GM21423 (cell line): ENCODE data around the gene CD300LD.
"Not testable (repeated sequence)": the region's sequence is repeated elsewhere in the genome, so short reads cannot be mapped to it uniquely, and the experiment has no call there.

ENCODE experiments used
- ATAC-seq: cut with Tn5 transposase; IDR thresholded peaks from one replicate; pipeline ENCODE4 v1.9.1; 2021; ENCODE audit warnings: mild to moderate bottlenecking, moderate library complexity; ENCODE audit not compliant: unreplicated experiment

CD300LD gene

DNA sequence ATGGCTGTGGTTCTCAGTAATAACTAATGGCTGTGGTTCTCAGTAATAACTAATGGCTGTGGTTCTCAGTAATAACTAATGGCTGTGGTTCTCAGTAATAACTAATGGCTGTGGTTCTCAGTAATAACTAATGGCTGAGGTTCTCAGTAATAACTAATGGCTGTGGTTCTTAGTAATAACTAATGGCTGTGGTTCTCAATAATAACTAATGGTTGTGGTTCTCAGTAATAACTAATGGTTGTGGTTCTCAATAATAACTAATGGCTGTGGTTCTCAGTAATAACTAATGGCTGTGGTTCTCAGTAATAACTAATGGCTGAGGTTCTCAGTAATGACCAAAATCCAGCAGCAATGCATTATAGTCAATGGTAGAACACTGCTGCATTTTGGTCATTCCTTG is 18.4 kb downstream of the CD300LD start:
- not testable (repeated sequence) for ATAC-seq

DNA sequence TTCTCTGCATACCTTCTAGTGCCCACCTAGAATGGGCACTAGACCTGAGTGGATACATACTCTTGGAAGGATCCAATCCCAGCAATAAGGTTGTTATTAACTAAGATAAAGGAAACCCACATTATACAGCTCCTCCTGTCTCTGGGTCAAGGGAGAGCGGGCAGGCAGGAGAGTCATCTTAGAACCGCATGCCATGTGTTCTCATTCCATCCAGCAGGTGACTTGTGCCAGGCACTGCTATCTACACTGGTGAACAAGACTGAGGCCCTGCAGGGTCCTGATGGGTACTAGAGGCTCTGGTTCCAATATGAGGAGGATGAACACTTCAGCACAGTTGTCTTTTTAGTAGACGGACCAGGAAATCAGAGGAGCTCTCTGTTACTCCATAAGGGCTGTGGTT is 18.9 kb downstream of the CD300LD start:
- no peak for ATAC-seq

DNA sequence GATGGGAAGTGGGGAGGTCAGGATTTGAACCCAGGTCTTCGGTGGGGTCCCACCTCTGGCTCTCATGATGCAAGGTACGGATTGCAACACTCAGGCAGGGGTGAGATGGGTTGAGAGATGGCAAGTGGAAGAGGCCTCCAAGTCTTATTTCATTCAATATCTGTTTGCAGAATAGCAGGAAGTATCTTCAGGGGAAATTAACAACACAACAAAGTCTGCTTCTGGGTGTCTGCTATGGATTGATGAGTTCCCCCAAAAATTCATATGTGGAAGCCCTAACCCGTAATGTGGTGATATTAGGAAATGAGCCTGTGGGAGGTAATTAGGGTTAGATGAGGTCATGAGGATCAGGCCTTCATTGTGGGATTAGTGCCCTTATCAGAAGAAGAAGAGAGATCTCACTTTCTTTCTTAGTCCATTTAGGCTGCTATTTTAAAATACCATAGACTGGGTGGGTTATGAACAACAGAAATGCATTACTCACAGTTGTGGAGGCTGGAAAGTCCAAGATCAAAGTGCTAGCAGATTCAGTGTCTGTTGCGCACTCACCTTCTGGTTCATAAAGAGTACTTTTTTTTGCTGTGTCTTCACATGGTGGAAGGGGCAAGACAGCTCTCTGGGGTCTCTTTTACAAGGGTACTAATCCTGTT is 20.3 kb downstream of the CD300LD start:
- ATAC-seq = no peak

DNA sequence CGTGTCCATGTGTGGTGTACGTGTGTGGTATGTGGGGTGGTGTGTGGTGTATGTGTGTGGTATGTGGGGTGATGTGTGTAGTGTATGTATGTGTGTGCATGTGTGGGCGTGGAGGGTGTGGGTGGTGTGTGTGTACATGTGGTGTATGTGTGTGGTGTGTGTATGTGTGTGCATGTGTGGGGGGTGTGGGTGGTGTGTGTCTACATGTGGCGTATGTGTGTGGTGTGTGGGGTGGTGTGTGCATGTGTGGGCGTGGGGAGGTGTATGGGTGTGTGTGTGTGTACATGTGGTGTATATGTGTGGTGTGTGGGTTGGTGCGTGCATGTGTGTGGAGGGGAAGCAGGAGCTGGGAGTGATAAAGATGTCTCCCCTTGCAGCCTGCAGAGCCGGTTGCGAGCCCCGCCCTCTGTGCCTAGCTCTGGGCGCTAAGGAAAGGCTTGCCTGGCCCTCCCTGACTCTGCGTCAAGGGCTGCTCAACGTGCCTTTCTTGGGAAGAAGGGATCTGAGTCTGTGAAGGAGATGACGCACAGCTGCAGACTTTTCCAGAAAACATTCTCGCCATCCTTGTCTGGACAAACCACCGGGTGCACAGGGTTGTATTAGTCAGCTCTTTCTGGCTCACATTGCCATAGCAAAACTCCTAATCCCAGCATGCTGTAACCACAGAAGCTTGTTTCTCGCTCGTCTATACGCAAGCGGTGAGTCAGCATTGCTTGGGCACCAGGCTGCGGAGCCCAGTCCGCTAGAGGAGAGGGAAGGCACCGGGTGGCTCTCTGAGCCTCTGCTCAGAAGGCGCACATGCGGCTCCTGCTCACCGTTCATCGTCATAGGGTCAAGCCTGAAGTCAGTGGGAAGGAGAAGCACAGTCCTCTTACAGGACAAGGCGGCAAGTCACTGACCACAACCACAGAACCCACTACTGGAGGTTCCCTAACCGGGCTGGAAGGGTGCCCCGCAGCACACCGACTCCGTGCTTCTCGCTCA is 22.8 kb downstream of the CD300LD start:
- ATAC-seq = no peak

GRCh38 chr17:74568106-74568873 is 23.8 kb downstream of the CD300LD start:
- no peak for ATAC-seq

GRCh38 chr17:74567397-74567796 is 24.7 kb downstream of the CD300LD start, which contains the start of gene CD300H:
Gene CD300H (minus strand): TSS chr17:74567509.
- no peak for ATAC-seq

DNA sequence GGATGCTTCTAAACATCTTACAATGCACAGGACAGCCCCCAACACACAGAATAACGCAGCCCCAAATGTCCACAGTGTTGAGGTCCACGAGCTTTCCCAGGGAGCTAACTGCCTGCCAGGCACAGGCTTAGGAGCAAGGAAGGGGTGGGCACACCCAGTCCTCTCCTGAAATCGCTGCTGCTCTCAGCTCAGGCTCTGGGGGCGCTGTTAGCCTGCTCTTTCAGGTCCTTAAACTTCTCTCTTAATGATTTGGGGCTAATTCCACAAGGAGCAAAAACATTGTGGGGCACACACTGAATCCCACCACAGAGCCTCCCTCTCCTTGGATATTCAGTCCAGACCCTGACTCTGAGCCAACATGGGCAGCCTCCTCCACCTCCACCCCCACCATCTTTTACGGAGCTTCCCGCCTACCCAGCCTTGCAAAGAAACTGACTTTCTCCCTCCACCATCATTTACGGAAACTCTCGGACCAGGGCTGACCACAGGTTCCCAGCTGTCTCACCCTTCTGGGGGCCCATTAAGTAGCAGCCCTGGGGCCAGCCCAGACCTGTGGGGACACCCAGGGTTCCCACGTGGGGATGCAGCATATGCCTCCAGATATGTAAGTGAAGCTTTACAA is 25.8 kb downstream of the CD300LD start:
- ATAC-seq = no peak

DNA sequence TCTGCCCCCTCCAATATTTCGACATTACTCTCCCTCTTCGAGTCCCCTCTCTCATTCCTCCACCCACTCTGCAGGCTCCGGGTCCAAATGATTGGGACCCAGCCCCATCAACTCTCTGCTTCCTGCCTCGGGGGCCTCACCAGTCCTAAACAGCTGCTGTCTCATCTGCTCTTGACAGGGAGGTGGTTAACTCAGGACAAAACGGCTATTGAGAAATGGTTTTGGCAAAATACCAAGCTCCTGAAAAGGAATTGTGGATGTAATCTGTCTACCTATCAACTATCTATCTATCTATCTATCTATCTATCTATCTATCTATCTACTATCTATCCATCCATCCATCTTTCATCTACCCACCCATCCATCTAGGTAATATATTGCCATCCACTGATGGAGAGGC is 27.0 kb downstream of the CD300LD start:
- no peak for ATAC-seq

DNA sequence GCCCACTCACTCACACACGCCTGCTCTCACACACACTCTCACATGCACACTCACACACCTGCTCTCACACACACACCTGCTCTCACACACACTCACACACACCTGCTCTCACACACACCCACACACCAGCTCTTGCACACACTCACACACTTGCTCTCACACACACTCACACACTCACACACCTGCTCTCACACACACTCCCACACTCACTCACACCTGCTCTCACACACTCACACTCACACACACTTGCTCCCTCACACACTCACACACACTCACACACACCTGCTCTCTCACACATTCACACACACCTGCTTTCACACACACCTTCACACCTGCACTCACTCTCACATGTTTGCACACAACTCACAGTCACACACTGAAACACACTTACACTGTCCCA is 28.7 kb downstream of the CD300LD start:
- no peak for ATAC-seq

DNA sequence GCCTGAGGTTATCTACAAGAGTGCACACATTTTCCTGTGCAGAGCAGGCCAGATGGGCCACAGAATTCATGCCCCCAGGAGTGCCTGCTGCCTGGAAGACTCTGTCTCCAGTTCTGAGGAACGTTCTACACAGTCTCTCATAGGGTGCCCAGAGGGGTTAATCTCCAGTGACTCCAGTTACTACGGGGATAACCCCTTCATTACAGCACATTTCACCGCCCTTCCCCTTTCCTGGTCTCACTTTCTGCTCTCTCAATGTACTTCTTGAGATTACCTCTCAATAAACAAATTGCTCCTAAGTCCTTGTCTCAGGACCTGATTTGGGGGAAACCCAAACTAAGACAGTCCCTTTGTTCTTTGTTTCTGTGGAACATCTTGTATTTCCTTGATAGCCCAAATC is 30.5 kb downstream of the CD300LD start:
- ATAC-seq = no peak

DNA sequence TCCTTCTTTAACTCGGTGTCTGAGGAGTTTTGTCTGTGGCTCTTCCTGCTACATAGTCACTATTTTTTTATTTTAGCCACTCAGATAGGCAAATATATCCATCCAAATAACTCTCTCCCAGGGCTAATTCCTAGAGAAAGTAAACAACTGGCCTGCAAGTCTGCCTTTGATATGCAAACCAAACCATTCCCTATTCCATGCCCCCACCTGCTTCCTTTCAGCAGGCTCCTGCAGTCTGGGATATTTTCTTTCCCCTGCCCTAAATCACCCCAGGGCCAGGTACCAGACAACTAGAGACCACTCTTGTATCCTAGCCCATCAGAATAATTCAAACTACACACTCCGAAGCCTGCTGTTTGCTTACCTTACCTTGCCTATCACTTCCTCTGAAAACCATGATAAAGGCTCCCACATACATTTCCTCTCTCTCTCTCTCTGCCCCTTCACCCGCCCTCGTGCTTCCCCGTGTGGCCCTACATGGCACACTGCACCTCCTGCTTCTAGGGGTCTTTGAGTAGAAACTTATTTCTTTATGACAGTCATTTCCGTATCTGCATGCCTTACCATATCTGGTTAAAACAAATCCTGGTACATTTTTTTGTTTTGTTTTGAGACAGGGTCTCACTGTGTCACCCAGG is 33.1 kb downstream of the CD300LD start:
- ATAC-seq = no peak

DNA sequence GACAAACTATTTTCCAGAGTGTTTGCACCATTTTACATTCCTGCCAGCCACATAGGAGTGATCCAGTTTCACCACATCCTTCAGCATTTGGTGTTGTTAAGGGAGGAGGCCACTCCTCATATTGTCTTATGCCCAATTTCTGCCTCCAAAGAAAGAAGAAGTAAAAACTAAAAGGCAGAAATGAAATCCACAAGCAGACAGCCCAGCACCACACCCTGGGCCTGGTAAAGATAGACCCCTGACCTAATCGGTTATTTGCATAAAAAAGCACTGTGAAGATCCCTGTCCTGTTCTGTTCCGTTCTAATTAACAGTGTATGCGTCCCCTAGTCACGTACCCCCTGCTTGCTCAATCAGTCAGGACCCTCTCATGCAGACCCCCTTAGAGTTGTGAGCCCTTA is 33.7 kb downstream of the CD300LD start:
- ATAC-seq = not testable (repeated sequence)

DNA sequence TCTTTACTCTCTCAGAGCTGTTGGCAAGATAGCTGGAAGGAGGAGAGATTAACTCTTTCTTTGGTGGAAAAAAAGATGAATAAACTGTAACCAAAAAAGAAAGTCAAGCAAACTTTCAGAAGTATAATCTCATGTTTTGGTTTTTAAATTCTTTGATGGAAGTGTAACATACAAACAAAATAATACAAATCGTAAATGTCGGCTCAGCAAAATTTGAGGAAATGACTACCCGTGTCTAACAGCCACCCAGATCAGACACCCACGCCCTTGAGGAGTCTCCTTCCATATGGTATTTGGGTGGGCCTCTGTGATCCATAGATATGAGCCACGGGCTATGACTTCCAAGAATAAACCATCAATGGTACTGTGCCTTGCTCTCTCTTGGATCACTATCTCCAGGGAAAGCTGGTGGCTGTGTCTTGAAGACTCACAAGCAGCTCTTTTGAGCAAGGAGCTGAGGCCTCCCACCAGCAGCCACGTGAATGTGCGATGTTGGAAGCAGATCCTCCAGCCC is 36.6 kb downstream of the CD300LD start:
- no peak for ATAC-seq

- no peak for ATAC-seq
Observed at GRCh38 chr17:74554909-74555308, 37.2 kb downstream of the CD300LD start.

DNA sequence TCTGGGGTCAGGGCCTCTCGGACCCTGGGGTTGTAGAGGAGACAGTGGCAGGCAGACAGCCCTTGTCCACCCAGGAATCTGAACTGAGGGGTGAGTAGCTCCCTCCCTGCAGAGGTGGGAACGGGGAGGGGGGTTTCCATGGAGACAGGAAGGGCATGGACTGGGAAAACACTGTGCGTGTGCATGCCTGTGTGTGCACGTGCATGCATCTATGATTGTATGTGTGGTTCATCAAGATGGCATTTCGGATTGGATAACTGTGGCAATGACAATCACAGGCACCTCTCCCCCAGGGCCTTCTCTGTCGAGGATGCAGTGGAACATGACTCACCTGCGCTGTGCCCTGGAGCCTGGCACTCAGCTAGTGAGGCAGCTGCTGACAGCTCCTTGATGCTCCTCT is 40.0 kb downstream of the CD300LD start:
- no peak for ATAC-seq

GRCh38 chr17:74550602-74551001 is 41.5 kb downstream of the CD300LD start:
- ATAC-seq = no peak

DNA sequence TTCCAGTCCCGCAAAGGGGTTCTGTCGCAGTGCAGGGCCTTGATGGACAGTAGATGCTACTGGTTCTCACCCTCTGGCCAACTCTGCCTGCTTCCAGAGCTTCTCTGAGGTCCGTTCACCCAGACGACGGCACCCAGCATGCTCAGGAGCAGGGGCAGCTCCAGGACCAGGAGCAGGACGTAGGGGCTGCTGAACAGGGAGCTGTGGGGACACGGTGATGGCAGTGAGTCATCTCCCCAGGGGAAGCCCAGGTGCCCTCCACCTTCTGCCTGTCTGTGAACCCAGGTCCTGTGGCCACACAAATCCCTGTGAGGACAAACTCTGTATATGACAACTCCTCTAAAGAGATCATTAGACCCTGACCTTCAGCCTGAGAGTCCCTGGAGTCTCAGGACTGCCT is 42.7 kb downstream of the CD300LD start:
- ATAC-seq = no peak

DNA sequence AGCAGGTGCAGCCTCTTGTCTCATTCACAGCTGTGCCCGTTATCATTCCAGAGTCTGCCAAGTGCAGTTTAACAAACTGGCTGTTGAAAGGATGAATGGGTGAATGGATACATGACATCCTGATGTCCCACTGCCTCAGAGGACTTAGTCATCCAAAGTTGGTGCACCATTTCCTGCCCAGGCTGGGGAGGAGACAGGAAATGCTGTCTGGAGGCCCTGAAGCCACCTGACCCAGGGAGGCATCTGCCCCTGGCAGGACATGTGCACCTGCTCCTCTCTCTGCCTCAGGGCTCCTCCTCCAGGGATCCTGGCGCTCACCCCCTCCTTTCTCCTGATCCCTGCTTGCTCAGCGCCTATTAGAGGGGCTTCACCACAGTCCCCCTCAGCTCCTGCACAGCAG is 44.3 kb downstream of the CD300LD start:
- no peak for ATAC-seq

DNA sequence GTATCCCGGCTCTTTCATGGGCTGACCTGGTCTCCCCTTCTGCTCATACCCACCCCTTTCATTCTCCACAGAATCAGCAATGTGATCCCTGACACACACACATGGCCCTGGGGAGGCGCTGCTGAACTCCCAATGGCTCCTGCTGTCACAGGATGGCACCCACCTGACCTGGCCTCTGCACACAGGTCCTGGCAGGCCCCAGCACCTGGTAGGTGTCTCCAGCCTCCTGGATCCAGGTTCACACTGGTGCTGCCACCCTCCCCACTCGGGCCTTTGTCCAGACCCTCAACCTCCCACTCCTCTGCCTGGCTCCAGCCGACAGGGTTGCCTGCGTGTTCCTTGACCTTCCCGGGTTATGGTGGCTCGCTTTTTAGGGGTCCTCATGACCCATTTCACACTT is 44.8 kb downstream of the CD300LD start:
- ATAC-seq = no peak

DNA sequence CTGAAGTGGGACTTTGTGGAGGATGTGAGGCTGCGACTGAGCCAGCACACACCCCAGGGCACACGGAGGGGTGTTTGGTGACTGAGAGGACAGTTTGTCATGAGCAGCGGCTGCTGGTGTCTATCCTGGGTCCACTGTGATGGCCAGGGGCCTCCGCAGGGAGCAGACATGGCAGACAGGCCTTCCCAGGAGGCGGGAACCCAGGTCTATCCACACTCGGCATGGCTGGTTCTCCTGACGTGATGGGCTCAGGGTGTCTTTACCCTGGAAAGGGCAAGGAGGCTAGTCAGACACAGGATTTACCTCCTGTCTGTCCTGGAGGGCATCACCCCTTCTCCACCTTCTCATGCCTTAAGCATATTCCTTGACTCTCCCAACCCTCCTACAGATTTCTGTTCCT is 45.5 kb downstream of the CD300LD start:
- no peak for ATAC-seq
